Ishikawa (cell line): ENCODE measurements around the gene DGKA.

ENCODE experiments used
- CEBPB ChIP-seq: IDR thresholded peaks from 2 replicates; pipeline ENCODE4 v1.6.1; 2012
- CREB1 ChIP-seq: IDR thresholded peaks from 2 replicates; pipeline ENCODE4 v1.6.1; 2012; ENCODE audit warnings: low read depth
- EGR1 ChIP-seq: IDR thresholded peaks from 2 replicates; pipeline ENCODE4 v1.6.1; 2012
- EP300 ChIP-seq: IDR thresholded peaks from 2 replicates; pipeline ENCODE4 v1.6.1; 2012; ENCODE audit warnings: borderline replicate concordance
- FOXM1 ChIP-seq: IDR thresholded peaks from 2 replicates; pipeline ENCODE4 v1.6.1; 2012; ENCODE audit warnings: low read depth, borderline replicate concordance
- MAX ChIP-seq: IDR thresholded peaks from 2 replicates; pipeline ENCODE4 v1.6.1; 2012
- NFIC ChIP-seq: IDR thresholded peaks from 2 replicates; pipeline ENCODE4 v1.6.1; 2012
- RAD21 ChIP-seq: IDR thresholded peaks from 2 replicates; pipeline ENCODE4 v1.6.1; 2012; ENCODE audit warnings: low read depth
- REST ChIP-seq: IDR thresholded peaks from 2 replicates; pipeline ENCODE4 v1.6.1; 2012; ENCODE audit warnings: low read depth, mild to moderate bottlenecking
- TAF1 ChIP-seq: IDR thresholded peaks from 2 replicates; pipeline ENCODE4 v1.6.1; 2012; ENCODE audit warnings: low read depth, mild to moderate bottlenecking
- TCF12 ChIP-seq: IDR thresholded peaks from 2 replicates; pipeline ENCODE4 v1.6.1; 2012; ENCODE audit warnings: low read depth
- TEAD4 ChIP-seq: IDR thresholded peaks from 2 replicates; pipeline ENCODE4 v1.6.1; 2012
- USF1 ChIP-seq: IDR thresholded peaks from 2 replicates; pipeline ENCODE4 v1.6.1; 2012
- YY1 ChIP-seq: IDR thresholded peaks from 2 replicates; pipeline ENCODE4 v1.6.1; 2012; ENCODE audit warnings: low read depth
- ZBTB7A ChIP-seq: IDR thresholded peaks from 2 replicates; pipeline ENCODE4 v1.6.1; 2012; ENCODE audit warnings: low read depth

The DGKA gene

GRCh38 chr12:55934773-55935172 lies 3.8 kb downstream of the DGKA start:
- no peak for TF ChIP-seq EGR1
- no peak for TF ChIP-seq CEBPB
- no peak for TF ChIP-seq REST
- no peak for TF ChIP-seq NFIC
- TF ChIP-seq RAD21: no peak
- TF ChIP-seq FOXM1: no peak
- TF ChIP-seq ZBTB7A: no peak
- no peak for TF ChIP-seq TEAD4

- TF ChIP-seq TEAD4: no peak
- TF ChIP-seq YY1: no peak
- no peak for TF ChIP-seq CREB1
- TF ChIP-seq MAX: no peak
- no peak for TF ChIP-seq EP300
- no peak for TF ChIP-seq REST
- TF ChIP-seq NFIC: no peak
- TF ChIP-seq ZBTB7A: no peak
Observed at GRCh38 chr12:55935738-55936151, 4.8 kb downstream of the DGKA start.

GRCh38 chr12:55937981-55938380 lies 7.0 kb downstream of the DGKA start:
- no peak for TF ChIP-seq USF1
- TF ChIP-seq EP300: no peak
- no peak for TF ChIP-seq TAF1
- TF ChIP-seq MAX: no peak
- no peak for TF ChIP-seq RAD21
- TF ChIP-seq CREB1: no peak
- no peak for TF ChIP-seq YY1
- TF ChIP-seq EGR1: no peak
- TF ChIP-seq FOXM1: no peak
- no peak for TF ChIP-seq ZBTB7A
- TF ChIP-seq CEBPB: no peak
- TF ChIP-seq NFIC: no peak

- TF ChIP-seq MAX (no peak), USF1 (no peak), EP300 (no peak), YY1 (no peak), RAD21 (no peak), TAF1 (no peak), ZBTB7A (no peak), TEAD4 (no peak), EGR1 (no peak), CREB1 (no peak), TCF12 (no peak), REST (no peak), NFIC (no peak), FOXM1 (no peak), CEBPB (no peak)
Observed at GRCh38 chr12:55938826-55939501, 8.0 kb downstream of the DGKA start.
